Inferior parietal cortex (tissue), 1 donor: Measurements from ENCODE around the gene SPAG8.

Experiments used
- DNase-seq: peaks from one replicate; pipeline ENCODE4 v3.0.0-alpha.2; 2016; ENCODE audit errors: extremely low spot score

SPAG8 gene

DNA sequence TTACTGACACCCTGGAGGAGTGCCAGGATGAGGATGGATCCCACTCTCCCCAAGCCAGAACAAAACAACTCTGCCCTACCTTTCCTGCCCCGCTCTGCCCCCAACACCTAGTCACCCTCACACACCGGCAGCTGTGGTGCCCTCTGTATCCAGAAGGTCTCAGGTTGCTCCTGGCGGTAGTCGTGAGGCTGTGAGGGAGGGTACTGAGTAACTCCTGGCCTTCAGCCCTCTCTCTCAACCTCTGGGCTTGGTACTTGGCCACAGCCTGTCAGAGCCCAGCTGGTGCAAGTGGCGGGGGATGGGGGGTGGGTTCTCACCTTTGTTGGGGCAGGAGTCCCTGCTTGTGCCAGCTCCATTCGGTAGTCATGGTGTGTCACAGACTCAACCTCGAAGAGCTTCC lies 1.9 kb downstream of the SPAG8 start:
- no peak for DNase-seq

DNA sequence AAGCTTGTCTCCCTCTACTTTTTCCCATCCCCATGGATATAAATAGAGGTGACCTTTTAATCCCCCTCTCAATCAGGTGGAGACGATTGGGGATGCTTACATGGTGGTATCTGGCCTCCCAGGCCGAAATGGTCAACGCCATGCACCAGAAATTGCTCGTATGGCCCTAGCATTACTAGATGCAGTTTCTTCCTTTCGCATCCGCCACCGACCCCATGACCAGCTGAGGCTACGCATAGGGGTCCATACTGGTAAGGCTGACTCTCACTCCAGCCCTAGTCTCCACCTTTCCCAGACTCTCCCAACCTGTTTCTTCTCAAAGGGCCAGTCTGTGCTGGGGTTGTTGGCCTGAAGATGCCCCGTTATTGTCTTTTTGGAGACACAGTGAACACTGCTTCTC lies 3.6 kb downstream of the SPAG8 start:
- DNase-seq, result no peak

DNA sequence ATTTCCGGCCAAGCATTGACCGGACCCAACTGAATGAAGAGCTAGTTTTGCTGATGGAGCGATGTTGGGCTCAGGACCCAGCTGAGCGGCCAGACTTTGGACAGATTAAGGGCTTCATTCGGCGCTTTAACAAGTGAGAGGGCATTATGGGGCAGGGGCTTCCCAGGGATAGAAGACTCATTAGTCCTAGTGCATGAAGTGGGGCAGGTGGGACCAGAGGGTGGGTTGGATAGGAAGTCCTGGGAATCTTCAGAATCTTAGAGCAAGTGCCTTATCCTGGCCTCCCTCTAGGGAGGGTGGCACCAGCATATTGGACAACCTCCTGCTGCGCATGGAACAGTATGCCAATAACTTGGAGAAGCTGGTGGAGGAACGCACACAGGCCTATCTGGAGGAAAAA lies 6.0 kb downstream of the SPAG8 start:
- DNase-seq, result no peak

DNA sequence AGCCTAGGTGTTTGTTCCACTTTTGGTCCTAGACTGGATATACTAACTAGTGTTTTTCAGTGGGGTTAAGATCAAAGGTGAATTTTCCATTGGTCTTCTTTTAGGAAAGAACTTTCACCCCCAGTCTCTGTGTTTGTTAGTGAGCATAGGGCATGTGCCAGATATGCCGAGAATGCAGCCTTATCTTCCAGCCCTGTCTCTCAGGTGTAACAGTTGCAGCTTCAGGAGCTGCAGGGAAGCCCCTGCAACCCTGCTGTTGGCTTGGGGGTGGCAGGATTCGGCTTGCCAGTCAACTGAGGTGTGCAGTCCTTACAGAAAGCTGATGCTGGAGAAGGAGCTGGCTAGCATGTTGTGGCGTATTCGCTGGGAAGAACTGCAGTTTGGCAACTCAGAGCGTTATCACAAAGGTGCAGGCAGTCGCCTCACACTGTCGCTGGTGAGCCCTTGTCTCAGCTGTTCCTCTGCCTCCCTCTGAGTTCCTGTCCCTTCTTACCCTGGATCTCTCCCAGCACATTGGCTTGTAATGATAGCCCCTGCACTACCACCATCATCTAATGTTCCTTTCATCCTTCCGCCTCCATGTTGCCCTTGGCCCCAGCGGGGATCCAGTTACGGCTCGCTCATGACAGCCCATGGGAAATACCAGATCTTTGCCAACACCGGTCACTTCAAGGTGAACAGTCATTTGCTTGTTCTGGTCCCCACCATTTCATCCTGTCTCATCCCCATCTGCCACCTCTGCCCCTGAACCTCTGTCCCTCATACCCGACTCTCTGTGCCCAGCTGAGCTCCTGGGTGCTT lies 10.5 kb downstream of the SPAG8 start:
- no peak for DNase-seq

DNA sequence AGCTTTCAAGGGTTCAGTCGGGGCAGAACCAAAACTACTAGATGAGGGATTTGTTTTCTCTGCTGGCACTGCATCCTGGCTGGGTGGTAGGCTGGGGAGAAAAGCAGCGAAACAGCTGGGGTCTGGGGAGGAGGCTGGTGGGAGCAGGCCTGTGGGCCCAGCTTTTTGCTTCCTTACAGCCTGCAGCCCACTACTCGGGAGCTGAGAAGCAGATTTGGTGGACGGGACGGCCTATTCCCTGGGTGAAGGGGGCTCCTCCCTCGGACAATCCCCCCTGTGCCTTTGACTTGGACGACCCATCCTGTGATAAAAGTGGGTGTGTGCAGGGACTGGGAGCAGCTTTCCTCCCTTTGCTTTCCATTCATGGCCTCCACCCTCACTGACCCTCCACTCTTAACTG lies 11.5 kb downstream of the SPAG8 start:
- DNase-seq, result no peak

DNA sequence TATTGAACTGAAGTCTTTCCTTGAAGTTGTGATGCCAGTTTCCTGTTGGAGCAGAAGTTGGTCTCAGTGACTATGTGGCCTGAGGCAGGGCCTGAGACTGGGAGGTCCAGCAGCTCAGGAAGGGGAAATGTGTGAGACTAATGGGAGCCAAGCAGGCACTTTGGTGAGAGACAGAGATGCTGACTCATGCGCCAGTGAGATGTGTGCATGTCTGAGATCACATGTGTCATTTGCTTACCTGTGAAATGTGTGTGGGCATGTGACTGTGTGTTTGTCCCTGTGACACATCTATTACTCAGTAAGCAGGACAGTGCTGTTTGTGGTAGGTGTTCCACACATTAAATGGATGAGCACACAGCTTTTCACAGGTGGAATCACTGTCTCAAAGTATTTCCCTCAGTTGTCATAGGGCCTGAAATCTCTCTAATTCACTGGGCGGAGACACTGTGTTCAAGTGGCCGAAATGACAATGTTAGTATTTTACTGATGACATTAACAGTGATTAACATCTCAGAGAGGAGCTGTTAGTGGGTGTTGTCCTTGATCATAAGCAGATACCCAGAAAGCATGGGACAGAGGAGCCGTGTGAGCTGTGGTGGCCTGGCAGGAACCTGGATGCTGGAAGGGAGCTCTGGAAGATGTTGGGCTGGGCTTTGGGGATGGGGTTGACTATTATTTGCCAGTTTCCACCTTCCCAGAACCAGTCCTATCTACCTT lies 13.2 kb downstream of the SPAG8 start:
- no peak for DNase-seq

DNA sequence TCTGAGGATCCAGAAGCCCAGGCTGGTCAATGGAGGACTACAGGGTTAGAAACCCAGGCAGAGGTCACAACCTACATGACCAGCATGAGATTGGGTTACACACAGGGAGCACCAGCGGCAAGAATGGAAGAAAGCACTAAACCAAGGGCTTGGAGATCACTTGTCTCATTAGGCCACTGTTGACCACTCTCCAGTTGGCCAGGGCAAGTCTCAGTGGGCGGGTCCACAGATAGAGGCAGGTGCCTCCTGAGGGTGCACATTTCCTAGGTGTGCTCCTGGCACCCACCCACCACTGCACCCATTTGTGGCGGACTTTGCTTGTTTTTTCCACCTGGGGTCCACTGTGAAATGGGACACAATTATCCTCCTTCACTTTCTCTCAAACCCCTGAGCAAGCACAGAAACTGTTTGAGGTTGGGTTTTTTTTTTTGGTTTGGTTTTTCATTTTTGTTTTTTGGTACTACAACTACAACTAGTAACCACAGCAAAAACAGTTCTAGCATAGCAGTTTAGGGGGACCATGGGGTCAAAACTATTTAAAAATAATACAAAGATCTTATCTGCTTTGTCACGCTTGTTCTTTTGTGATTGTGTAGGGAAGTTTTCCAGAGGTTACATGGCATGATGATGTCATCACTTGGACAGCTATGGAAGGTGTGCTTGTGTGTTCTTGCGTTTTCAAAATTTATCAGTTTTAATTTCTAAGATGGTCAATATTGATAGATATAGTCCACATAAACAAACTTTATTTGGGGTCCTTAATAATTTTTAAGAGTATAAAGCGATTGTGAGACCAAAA lies 14.6 kb downstream of the SPAG8 start:
- DNase-seq, result no peak

DNA sequence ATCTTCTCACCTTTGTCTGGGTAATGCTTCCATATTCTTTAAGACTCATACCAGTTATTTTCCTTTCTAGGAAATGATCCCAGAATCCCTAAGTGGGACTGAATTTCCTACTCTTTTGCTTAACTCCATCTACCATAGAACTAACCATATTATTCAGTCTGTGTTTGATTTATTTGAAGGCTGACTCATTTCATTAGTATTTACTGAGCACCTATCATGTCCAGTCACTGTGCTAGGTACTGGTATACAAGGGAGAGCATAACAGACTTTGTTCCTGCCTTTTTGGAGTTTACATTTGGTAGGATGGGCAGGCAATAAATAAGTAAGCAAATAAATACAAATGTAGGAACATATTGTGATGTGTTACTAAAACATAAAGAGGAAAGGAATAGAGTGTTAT lies 16.4 kb downstream of the SPAG8 start:
- DNase-seq, result no peak

DNA sequence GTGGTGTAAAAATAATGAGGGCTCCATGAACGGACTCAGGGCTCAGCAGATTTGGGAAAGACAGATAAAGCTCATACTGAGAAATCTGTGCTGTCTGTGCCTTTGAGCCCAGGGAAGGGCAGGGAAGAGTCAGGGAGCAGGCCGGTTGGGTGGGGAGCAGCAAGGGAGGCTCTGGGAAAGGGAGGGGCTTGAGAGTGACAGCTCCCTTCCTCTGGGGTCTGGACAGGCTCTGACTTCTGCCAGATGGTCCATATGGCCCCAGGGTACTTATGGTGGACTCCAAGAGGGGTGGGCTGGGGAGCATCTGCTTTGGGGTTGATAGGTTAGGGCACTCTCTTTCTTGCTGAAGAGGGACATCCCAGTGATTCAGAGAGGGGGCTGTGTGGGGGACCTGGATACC lies 18.6 kb downstream of the SPAG8 start:
- no peak for DNase-seq

DNA sequence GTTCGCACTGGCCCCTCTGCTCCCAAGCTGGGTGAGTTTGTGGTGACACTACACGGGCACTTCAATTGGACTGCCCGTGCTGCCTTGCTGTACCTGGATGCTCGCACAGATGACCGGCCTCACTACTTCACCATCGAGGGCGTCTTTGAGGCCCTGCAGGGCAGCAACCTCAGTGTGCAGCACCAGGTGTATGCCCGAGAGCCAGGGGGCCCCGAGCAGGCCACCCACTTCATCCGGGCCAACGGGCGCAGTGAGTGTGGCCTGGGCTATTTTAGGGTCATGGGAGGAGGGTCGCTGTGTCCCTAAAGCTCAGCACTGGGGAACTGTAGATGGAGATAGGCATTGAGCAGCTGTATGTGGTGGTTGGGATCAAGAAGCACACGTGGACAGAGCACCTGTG lies 19.2 kb downstream of the SPAG8 start:
- DNase-seq, result no peak

DNA sequence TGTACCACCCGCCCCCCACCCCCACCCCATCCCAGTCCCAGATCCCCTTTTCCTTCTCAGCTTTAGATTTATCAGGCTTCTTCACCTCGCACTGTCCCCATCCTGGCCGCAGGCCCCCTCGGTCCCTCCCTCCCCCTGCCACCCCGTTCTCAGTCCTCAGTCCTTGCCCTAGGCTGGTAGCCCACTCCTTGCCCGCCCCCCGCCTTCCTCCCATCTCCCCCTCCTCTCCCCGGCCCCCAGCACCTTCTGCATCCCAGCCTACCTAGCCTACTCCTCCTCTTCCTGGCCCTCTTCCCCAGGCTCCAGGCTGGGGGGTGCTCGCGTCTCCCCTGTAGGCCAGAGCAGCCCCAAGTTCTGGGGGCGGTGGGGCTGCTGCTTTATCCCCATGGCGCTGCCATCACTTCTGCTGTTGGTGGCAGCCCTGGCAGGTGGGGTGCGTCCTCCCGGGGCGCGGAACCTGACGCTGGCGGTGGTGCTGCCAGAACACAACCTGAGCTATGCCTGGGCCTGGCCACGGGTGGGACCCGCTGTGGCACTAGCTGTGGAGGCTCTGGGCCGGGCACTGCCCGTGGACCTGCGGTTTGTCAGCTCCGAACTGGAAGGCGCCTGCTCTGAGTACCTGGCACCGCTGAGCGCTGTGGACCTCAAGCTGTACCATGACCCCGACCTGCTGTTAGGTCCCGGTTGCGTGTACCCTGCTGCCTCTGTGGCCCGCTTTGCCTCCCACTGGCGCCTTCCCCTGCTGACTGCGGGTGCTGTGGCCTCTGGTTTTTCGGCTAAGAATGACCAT lies 19.8 kb downstream of the SPAG8 start:
- no peak for DNase-seq

DNA sequence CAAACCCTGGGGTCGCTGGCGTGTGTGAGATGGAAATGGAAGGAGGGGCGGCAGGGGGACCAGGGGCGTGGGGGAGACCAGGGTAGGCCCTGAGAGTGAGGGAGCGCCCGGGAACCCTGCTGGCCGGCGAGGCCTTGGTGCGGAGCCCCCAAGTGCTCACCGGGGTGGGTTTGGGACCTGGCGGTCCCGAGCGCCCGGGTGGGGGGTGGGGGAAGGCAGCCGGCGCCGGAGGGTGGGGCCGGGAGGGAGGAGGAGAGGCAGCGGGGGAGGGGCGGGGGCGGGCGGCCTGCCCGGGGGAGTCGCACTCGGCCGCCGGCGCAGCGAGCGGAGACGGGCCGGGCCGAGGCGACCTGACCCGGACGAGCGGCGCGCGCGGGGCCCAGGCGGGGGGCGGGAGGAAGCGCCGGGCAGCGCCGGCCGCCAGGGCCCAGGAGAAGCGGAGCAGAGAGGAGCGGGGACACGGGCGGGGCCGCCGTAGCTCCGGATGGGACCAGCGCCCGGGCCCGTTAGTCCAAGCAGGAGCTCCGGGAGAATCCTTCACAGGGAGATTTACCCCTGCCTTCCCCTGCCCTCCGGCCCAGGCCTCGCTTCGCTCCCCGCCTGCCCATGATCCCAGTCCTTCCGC lies 20.7 kb downstream of the SPAG8 start, which contains the start of gene NPR2:
TSS of gene NPR2 (plus strand) at position 295 of the 625 bp plus-strand sequence. CDS start 818 bp downstream, outside the sequence.
- no peak for DNase-seq

DNA sequence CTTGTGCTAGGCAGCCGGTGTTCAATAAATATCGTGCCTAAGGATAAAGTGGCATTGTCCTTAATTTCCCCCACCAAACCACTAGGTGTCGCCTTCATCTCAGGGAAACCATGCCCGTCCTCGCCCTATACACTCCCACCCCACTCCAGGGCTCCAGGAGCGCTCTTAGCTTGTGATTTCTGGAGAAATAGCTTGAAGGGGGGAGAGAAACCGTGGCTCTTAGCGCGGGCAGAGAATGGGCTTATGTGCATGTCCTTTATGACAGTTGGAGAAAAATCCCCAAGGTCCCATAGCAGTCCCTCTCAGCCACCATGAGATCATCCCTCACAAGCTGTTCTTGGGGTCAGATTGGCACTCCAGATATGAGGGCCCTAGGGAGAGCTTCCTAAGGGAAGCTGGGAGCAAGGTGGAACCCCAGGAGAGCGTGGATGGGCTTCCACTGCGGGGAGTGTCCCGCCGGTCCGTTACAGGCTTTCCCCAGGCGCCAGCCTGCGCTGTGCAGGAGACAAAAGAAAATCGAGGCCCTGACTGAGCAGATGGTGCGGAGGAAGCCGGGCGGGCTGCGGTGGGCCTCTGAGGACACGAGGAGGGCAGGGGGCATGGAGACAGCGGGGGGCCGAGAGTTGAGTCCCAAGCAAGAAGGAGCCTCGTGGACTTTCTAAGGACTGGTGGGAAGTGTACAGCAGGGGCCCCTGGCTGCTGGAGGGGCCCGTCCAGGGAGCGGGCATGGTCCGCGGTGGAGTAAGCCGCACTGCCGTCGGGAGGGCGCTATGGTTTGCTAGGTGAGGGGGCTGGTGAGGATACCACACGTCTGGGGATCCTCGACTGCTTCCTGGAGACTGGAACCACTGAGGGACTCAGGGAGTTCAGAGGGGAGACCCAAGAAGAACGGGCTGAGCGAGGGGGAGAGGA lies 21.4 kb downstream of the SPAG8 start:
- DNase-seq, result peak; percentile 87

DNA sequence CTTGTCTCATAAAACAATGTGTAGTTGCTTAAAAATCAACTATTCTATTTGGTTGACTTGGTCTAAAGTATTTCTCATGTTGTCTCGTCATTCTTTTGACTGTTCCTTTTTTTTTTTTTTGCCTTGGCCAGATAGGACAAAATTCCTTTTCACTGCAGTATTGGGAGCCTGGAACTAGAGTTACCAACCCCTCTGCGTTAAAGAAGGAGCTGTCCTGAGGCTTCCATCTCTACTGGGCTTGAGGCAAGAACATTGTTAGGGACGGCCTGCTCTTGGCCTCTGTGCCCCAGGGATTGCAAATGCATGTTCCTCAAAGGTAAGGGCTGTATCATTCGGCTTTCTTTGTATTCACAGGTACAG lies 22.1 kb downstream of the SPAG8 start:
- no peak for DNase-seq

DNA sequence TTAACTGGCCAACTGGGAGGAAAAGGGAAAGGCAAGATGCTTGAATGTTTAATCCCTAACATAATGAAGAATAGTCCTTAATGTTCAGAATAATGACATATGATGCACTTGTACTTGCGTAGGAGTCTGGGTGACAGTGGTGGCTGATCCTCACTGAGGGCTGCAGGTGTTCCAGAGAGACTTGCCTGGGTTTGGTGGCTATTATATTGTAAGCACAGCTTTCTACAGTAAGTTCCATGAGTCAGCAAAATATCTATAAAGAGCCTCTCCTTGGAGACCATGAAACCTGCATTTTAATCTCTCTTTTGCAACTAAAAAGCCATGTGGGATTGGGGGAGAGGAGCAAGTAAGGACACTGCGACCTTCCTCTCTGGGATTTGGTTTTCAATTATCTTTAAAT lies 22.5 kb downstream of the SPAG8 start:
- DNase-seq, result no peak

DNA sequence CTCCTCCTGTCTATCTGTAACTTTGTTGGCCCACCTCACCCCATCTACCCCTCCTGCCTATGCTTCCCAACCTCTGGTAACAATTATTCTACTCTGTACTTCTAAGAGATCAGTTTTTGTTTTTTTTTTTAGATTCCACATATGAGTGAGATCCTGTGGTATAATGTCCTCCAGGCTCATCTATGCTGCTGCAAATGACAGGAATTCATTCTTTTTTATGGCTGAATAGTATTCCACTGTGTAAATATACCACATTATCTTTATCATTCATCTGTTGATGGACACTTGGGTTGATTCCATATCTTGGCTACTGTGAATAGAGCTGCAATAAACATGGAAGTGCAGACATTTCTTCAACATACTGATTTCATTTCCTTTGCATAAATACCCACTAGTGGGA lies 28.6 kb downstream of the SPAG8 start:
- DNase-seq, result no peak

DNA sequence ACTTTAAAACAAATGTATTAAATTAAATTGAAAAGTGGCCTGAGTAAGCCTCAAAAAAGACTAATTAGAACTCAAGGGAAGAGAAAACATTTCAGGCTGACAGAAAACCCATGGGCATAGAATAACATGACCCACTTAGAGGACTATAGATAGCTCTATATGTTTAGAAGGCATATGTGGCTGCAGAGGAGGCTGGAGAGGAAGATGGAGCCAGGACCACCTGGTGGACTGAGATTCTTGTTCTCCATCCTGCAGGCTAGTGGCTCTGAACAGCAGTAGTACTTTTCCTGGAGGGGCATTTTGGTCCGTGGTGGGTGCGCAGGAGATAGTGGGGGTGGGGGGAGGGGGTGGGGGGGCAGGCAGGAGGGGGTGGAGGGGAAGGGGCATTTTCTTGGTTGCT lies 31.0 kb downstream of the SPAG8 start:
- no peak for DNase-seq

DNA sequence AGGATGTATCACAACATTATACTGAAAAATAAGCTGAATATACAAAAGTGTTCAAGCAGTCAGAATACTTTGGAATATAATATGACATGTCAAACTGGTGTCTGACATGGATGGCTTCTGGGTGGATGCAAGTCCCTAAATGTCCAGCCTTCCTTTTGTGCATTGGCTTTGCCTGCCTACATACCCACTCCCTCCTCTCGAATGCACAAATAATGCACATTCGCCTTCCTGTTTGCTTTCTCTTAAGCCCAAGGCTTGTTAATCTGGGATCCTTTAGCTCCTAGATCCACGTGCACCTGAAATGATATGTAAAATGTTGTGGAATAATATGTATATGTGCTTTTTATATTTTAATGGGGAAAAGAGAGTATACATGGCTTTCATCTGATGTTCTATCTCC lies 33.6 kb downstream of the SPAG8 start:
- no peak for DNase-seq

DNA sequence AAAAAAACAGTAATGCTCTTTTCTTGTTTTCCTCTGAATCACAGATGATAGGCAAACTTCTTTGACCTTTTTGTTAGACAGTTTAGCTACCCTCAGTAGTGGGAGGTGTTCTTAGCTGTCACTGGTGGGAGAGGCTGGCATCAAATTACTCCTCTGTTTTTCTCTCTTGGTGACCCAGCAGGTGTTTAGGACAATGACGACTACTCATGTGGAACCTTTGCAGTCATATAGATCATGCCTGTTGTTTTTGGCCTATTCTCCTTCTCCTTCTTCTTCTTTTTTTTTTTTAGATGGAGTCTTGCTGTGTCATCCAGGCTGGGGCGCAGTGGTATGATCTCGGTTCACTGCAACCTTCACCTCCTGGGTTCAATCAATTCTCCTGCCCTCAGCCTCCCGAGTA lies 36.0 kb downstream of the SPAG8 start:
- no peak for DNase-seq

DNA sequence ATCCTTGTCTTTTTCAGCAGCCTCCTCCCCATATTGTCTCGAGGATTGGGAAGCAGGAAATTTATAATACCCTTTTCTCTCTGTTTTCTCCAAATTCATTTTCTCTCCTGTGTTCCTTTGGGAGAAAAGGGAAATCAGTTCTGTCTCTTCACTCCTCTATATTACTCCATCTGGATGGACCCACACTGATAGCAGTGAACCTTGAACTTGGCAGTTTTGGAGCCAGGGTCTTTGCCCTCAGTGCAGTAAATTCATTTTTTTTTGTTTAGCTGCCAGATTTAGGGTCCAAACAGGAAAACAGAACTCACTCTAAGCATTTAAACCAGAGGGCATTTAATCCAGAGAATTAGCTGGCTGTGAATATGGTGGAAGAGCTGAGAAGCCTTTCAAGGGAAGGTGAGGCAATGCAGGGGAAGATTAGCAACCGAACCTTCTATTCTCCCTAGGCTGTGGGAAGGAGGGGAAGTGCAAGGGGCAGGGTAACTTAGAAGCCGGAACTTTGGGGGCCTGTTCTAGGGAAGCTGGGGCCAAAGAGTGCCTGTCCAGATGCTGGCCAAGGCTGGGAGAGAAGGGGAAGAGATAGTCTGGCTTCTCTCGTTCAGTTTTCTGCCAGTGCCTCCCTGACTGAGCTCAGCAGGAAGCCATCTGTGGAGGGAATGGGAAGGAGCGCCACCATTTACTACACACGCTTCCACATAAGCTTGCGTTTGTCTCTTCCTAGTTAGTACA lies 37.0 kb downstream of the SPAG8 start:
- DNase-seq, result no peak
